Suprapubic skin (tissue), 4 donors: ENCODE measurements around the gene ABCG4. TPM values are rescaled to one million over a fixed set of nuclear protein-coding genes. Genes with fewer than 3 reads are reported as not detected.
A peak's percentile ranks its signal among the peaks of the same experiment; 100 is the strongest.

Source experiments
- DNase-seq, 2 donors: peaks; one replicate each; pipeline ENCODE4 v3.0.0-alpha.2; 2019; ENCODE audit warnings: low spot score in 2 of 2
- H3K27ac ChIP-seq: fragments of 200-600 bp; sonication (generic); one replicate; pipeline ENCODE4 v1.5.1; 2019
- H3K27me3 ChIP-seq: fragments of 200-600 bp; sonication (generic); one replicate; pipeline ENCODE4 v1.5.1; 2019
- H3K36me3 ChIP-seq: fragments of 200-600 bp; sonication (generic); one replicate; pipeline ENCODE4 v1.5.1; 2019
- H3K4me1 ChIP-seq: fragments of 200-600 bp; sonication (generic); one replicate; pipeline ENCODE4 v1.5.1; 2019
- H3K4me3 ChIP-seq: fragments of 200-600 bp; sonication (generic); one replicate; pipeline ENCODE4 v1.5.1; 2019; ENCODE audit warnings: mild to moderate bottlenecking
- H3K9me3 ChIP-seq: fragments of 200-600 bp; sonication (generic); one replicate; pipeline ENCODE4 v1.5.1; 2019
- CTCF ChIP-seq, 2 donors: fragments of 200-600 bp in 1 of 2; fragments of 450-650 bp in 1 of 2; sonication (generic) in 1 of 2; IDR thresholded peaks; one replicate each; pipeline ENCODE4 v1.5.1; 2016 to 2019; ENCODE audit warnings: antibody characterized with exemption in 2 of 2, mild to moderate bottlenecking in 1 of 2, moderate library complexity in 1 of 2
- EP300 ChIP-seq: sonication (generic); formaldehyde crosslinking; IDR thresholded peaks from one replicate; pipeline ENCODE4 v1.6.1; 2017; ENCODE audit warnings: antibody characterized with exemption
- POLR2A ChIP-seq, 2 donors: fragments of 450-650 bp; IDR thresholded peaks; one replicate each; pipeline ENCODE4 v1.6.1; 2017; ENCODE audit warnings: antibody characterized with exemption in 2 of 2, mild to moderate bottlenecking in 2 of 2, moderate library complexity in 2 of 2
- POLR2AphosphoS5 ChIP-seq, 3 donors: sonication (generic); formaldehyde crosslinking; IDR thresholded peaks; one replicate each; pipeline ENCODE4 v1.6.1; 2017; ENCODE audit warnings: antibody characterized with exemption in 3 of 3
- WGBS: methylation state at CpG from one replicate; pipeline ENCODE4 v1.1.5; 2018; 5-methylcytosine and 5-hydroxymethylcytosine counted together
- total RNA-seq, 4 donors: library from RNA; depleted of rRNA; stranded (reverse); fragments of >200 nt; gene quantifications; one replicate each; pipeline ENCODE4 v1.1.0, GENCODE V29; 2016

ABCG4 gene
- total RNA-seq, 4 donors from 2014 or later = 0.26 to 1.6 (median 0.73) TPM

GRCh38 chr11:119205574-119206510 is 57.0 kb downstream of the ABCG4 start, which contains the start of gene CBL:
Gene CBL (plus strand): TSS chr11:119206339. CDS start chr11:119206418, 79 bp downstream.
- WGBS = under 1% methylated on average over 31 of the region's 88 CpGs
- DNase-seq = peak; percentile 97
- no peaks in the 10 kb centered on the region for H3K9me3 ChIP-seq
- no peaks in the 10 kb centered on the region for H3K27me3 ChIP-seq
- TF ChIP-seq CTCF (IDR thresholded peaks at IDR 0.05) = peak; percentile 38 to 97
- TF ChIP-seq EP300 = no peak
- H3K4me3 ChIP-seq = peak within 1 kb of the TSS; percentile 94
- peak within 1 kb of the TSS; percentile 95 for H3K27ac ChIP-seq
- H3K36me3 ChIP-seq = no peaks in the 10 kb centered on the region
- H3K4me1 ChIP-seq = peaks cover 22% of the 10 kb centered on the region

GRCh38 chr11:119206511-119207414 is 57.9 kb downstream of the ABCG4 start:
- H3K9me3 ChIP-seq = no peaks in the 10 kb centered on the region
- TF ChIP-seq EP300 (no peak), CTCF (IDR thresholded peaks at IDR 0.05) (no peak), POLR2A (IDR thresholded peaks at IDR 0.05) (no peak), POLR2AphosphoS5 (IDR thresholded peaks at IDR 0.05) (no peak)
- H3K27me3 ChIP-seq = no peaks in the 10 kb centered on the region
- peak overlapping the region; percentile 95 for H3K27ac ChIP-seq
- DNase-seq = peak; percentile 81 to 83
- H3K4me3 ChIP-seq = peak overlapping the region; percentile 94
- H3K4me1 ChIP-seq = peaks cover 22% of the 10 kb centered on the region
- under 1% methylated on average over 38 of the region's 41 CpGs for WGBS
- H3K36me3 ChIP-seq = no peaks in the 10 kb centered on the region

- no peak for DNase-seq
- H3K36me3 ChIP-seq = no peaks in the 10 kb centered on the region
- 33% methylated on average over 11 of the region's 11 CpGs for WGBS
- H3K9me3 ChIP-seq = no peaks in the 10 kb centered on the region
- peaks cover 22% of the 10 kb centered on the region for H3K4me1 ChIP-seq
- H3K4me3 ChIP-seq = peak overlapping the region; percentile 94
- no peaks in the 10 kb centered on the region for H3K27me3 ChIP-seq
- H3K27ac ChIP-seq = peak overlapping the region; percentile 95
- TF ChIP-seq CTCF (IDR thresholded peaks at IDR 0.05) (no peak), EP300 (no peak), POLR2AphosphoS5 (IDR thresholded peaks at IDR 0.05) (no peak), POLR2A (IDR thresholded peaks at IDR 0.05) (no peak)
Measured at GRCh38 chr11:119207415-119207960, 58.6 kb downstream of the ABCG4 start.

GRCh38 chr11:119209186-119209585 is 60.3 kb downstream of the ABCG4 start:
- H3K27ac ChIP-seq = no peak overlapping the region
- H3K4me3 ChIP-seq = no peak overlapping the region
- H3K9me3 ChIP-seq = no peaks in the 10 kb centered on the region
- H3K27me3 ChIP-seq = no peaks in the 10 kb centered on the region
- WGBS = 83% methylated on average over 7 of the region's 7 CpGs
- no peak for DNase-seq
- H3K4me1 ChIP-seq = peaks cover 25% of the 10 kb centered on the region
- TF ChIP-seq CTCF (IDR thresholded peaks at IDR 0.05) = no peak
- TF ChIP-seq EP300 = no peak
- no peak for TF ChIP-seq POLR2A (IDR thresholded peaks at IDR 0.05)
- no peak for TF ChIP-seq POLR2AphosphoS5 (IDR thresholded peaks at IDR 0.05)
- H3K36me3 ChIP-seq = no peaks in the 10 kb centered on the region
